Fibroblast of lung (primary cell): ENCODE results near the gene PRRT1.

ENCODE experiments used
- EZH2 ChIP-seq: IDR thresholded peaks from 2 replicates; pipeline ENCODE4 v1.5.1; 2012; ENCODE audit warnings: low read length, control low read depth, mild to moderate bottlenecking; ENCODE audit errors: missing control alignments
- TF ChIP-seq, protein P1 (sequence below), 2 donors: IDR thresholded peaks in 1 of 2; conservative IDR thresholded peaks in 1 of 2; 1 replicate in 1 of 2; 2 replicates in 1 of 2; pipeline ENCODE4 v1.5.1; 2011 to 2012; ENCODE audit warnings: low read length in 2 of 2, control low read depth in 1 of 2, inconsistent platforms in 1 of 2, low read depth in 1 of 2, mild to moderate bottlenecking in 1 of 2

DNA sequence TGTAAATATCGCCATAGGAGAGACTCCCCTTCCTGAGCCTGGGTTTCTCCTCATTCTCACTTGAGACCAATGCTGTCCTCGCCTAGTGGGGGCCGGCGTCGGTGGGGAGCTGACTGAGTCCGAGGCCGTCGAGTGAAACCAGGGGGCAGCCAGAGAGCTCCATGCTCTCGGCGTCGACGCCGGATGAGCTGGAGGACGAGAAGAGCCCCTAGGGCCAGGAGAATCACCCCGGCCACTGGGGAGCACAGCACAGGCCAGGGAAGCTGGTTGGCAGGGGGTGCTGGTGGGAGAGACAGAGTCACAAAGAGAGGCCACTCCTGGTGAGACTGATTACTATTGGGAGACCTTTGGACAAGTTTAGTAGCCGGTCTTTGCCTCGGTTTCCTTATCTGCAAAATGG lies 47.1 kb upstream of the PRRT1 start:
- TF ChIP-seq, protein P1, sequence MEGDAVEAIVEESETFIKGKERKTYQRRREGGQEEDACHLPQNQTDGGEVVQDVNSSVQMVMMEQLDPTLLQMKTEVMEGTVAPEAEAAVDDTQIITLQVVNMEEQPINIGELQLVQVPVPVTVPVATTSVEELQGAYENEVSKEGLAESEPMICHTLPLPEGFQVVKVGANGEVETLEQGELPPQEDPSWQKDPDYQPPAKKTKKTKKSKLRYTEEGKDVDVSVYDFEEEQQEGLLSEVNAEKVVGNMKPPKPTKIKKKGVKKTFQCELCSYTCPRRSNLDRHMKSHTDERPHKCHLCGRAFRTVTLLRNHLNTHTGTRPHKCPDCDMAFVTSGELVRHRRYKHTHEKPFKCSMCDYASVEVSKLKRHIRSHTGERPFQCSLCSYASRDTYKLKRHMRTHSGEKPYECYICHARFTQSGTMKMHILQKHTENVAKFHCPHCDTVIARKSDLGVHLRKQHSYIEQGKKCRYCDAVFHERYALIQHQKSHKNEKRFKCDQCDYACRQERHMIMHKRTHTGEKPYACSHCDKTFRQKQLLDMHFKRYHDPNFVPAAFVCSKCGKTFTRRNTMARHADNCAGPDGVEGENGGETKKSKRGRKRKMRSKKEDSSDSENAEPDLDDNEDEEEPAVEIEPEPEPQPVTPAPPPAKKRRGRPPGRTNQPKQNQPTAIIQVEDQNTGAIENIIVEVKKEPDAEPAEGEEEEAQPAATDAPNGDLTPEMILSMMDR (conservative IDR thresholded peaks at IDR 0.05 in 1 of 2, IDR thresholded peaks at IDR 0.05 in 1 of 2; ENCODE audit: low read depth in 1 of 2, low read length in 2 of 2) = no peak
- no peak for TF ChIP-seq EZH2
